HepG2 (cell line): ENCODE data around the gene KRTAP5-9. TPM values are rescaled to one million over a fixed set of nuclear protein-coding genes. Genes with fewer than 3 reads are reported as not detected.

ENCODE experiments used
- DZIP1 ChIP-seq: sonication (generic); formaldehyde crosslinking; IDR thresholded peaks from 2 replicates; pipeline ENCODE4 v1.5.0; 2020; ENCODE audit warnings: mild to moderate bottlenecking, missing genetic modification reagents
- HMGXB4 ChIP-seq, 2 experiments: sonication (generic) in 1 of 2; formaldehyde crosslinking in 1 of 2; IDR thresholded peaks; 2 replicates each; pipeline versions ENCODE4 v1.4.0 to v1.6.1; 2018 to 2020; ENCODE audit warnings: missing genetic modification reagents in 2 of 2, borderline replicate concordance in 1 of 2, low read depth in 1 of 2, mild to moderate bottlenecking in 1 of 2, missing biosample characterization in 1 of 2
- JARID2 ChIP-seq: sonication (generic); formaldehyde crosslinking; IDR thresholded peaks from 2 replicates; pipeline ENCODE4 v1.8.1; 2023; ENCODE audit warnings: missing genetic modification reagents, inconsistent platforms; ENCODE audit not compliant: insufficient replicate concordance
- KAT2B ChIP-seq: fragments of 150-350 bp; IDR thresholded peaks from 2 replicates; pipeline ENCODE4 v1.6.1; 2014; ENCODE audit warnings: low read depth, low read length, borderline replicate concordance
- MTA1 ChIP-seq: sonication (generic); formaldehyde crosslinking; IDR thresholded peaks from 2 replicates; pipeline ENCODE4 v1.4.0; 2020; ENCODE audit warnings: missing genetic modification reagents, mild to moderate bottlenecking, borderline replicate concordance
- SALL1 ChIP-seq: sonication (generic); formaldehyde crosslinking; IDR thresholded peaks from 2 replicates; pipeline ENCODE4 v1.8.0; 2022; ENCODE audit warnings: mild to moderate bottlenecking, missing genetic modification reagents
- STAT6 ChIP-seq: sonication (generic); formaldehyde crosslinking; IDR thresholded peaks from 2 replicates; pipeline ENCODE4 v1.4.0; 2020; ENCODE audit warnings: missing genetic modification reagents, mild to moderate bottlenecking, borderline replicate concordance
- ZFP37 ChIP-seq: sonication (generic); formaldehyde crosslinking; IDR thresholded peaks from 2 replicates; pipeline ENCODE4 v1.4.0; 2020; ENCODE audit warnings: missing genetic modification reagents, borderline replicate concordance
- polyA plus RNA-seq, 8 experiments: library from polyadenylated mRNA; depleted of rRNA in 3 of 8; stranded (reverse) in 7 of 8; unstranded in 1 of 8; fragments of >200 nt; fragmentation: Illumina TruSeq in 4 of 8; extraction: Trizol in 4 of 8; gene quantifications; 2 replicates each; pipeline versions ENCODE4 v1.2.1 to v1.2.3, GENCODE V29; 2011 to 2016; ENCODE audit warnings: low read depth in 4 of 8, missing spikeins in 1 of 8, mixed read lengths in 1 of 8; ENCODE audit not compliant: insufficient read depth in 1 of 8
- total RNA-seq, 5 experiments: library from RNA; depleted of rRNA; stranded (reverse); fragments of >200 nt; fragmentation: Illumina TruSeq; extraction: Trizol; gene quantifications; 2 replicates each; pipeline ENCODE4 v1.2.3, GENCODE V29; 2016; ENCODE audit warnings: low read depth in 1 of 5
- TF ChIP-seq, protein P1 (sequence below): sonication (generic); formaldehyde crosslinking; IDR thresholded peaks from 2 replicates; pipeline ENCODE4 v1.4.0; 2020; ENCODE audit warnings: missing genetic modification reagents, borderline replicate concordance

The KRTAP5-9 gene
- total and polyA plus RNA-seq, 2 of the 13 experiments (the other 11 are each of a cell fraction or from before 2014, with no cell fraction given): 0.09 TPM; not detected in 1

DNA sequence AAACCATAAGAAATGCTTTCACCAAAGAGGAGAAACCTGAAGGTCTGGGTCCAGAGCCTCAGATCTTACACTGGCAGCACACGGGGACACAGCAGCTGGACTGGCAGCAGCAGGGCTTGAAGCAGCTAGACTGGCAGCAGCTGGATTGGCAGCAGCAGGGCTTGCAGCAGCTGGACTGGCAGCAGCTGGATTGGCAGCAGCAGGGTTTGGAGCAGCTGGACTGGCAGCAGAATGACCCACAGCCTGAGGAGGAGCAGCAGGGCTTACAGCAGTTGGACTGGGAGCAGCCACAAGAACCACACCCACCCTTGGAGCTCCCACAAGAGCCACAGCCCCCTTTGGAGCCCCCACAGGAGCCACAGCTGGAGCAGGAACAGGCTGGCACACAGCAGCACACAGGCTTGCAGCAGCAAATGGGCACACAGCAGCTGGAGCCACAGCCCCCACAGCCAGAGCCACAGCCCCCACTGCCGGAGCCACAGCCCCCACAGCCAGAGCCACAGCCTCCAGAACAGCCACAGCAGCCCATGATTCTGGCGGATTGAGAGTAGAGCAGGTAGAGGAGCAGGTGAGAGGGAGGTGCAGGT, 34.2 kb downstream of the KRTAP5-9 start, which contains the start of gene KRTAP5-11 (continued):
- TF ChIP-seq, protein P1, sequence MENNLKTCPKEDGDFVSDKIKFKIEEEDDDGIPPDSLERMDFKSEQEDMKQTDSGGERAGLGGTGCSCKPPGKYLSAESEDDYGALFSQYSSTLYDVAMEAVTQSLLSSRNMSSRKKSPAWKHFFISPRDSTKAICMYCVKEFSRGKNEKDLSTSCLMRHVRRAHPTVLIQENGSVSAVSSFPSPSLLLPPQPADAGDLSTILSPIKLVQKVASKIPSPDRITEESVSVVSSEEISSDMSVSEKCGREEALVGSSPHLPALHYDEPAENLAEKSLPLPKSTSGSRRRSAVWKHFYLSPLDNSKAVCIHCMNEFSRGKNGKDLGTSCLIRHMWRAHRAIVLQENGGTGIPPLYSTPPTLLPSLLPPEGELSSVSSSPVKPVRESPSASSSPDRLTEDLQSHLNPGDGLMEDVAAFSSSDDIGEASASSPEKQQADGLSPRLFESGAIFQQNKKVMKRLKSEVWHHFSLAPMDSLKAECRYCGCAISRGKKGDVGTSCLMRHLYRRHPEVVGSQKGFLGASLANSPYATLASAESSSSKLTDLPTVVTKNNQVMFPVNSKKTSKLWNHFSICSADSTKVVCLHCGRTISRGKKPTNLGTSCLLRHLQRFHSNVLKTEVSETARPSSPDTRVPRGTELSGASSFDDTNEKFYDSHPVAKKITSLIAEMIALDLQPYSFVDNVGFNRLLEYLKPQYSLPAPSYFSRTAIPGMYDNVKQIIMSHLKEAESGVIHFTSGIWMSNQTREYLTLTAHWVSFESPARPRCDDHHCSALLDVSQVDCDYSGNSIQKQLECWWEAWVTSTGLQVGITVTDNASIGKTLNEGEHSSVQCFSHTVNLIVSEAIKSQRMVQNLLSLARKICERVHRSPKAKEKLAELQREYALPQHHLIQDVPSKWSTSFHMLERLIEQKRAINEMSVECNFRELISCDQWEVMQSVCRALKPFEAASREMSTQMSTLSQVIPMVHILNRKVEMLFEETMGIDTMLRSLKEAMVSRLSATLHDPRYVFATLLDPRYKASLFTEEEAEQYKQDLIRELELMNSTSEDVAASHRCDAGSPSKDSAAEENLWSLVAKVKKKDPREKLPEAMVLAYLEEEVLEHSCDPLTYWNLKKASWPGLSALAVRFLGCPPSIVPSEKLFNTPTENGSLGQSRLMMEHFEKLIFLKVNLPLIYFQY (CRISPR knock-in tag): no peak
- no peak for TF ChIP-seq DZIP1
- no peak for TF ChIP-seq SALL1 (CRISPR knock-in tag)
- no peak for TF ChIP-seq ZFP37 (CRISPR knock-in tag)
- no peak for TF ChIP-seq STAT6 (CRISPR knock-in tag)
- TF ChIP-seq MTA1 (CRISPR knock-in tag): no peak
- no peak for TF ChIP-seq JARID2 (CRISPR knock-in tag)
- TF ChIP-seq HMGXB4 (CRISPR knock-in tag; IDR thresholded peaks at IDR 0.05; ENCODE audit: borderline replicate concordance in 1 of 2, low read depth in 1 of 2): no peak
- no peak for TF ChIP-seq KAT2B
- TF ChIP-seq, all 625 proteins: peak for 0
